T-helper 2 cell treated with Interferon-gamma antibody and Interleukin-4, amounts not matched to agents 100 ng/mL and 5 ng/mL, for 36 hours (primary cell): ENCODE results near the gene TMEM209. TPM values are rescaled to one million over a fixed set of nuclear protein-coding genes. Genes with fewer than 3 reads are reported as not detected.

Experiments used
- intact Hi-C: fragments of 100-400 bp; cut with micrococcal nuclease; formaldehyde crosslinking; loops from one replicate; pipeline ENCODE4 v1.15.1; 2023
- total RNA-seq: library from RNA; stranded (reverse); gene quantifications from 2 replicates; pipeline ENCODE4 v1.2.3, GENCODE V29; 2022

TMEM209 gene
- total RNA-seq, 1 donor from 2014 or later = 41.9 TPM

GRCh38 chr7:130144312-130145171 is 60.7 kb downstream of the TMEM209 start:
- intact Hi-C loops = no loop called here

DNA sequence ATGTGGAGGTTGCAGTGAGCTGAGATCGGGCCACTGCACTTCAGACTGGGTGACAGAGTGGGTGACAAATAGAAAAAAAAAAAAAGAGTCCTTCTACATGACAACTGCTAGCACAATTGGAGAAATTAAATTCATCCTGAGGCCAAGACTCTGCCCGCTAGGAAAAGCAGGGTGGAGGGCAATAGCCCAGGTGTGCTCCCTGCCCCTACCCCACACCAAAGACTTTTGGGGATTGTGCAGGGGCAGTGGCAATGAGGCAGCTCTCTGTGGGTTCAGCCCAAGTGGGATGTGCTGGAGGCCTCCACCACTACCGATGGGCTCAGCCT is 61.3 kb downstream of the TMEM209 start:
- intact Hi-C loops = no loop called here

- intact Hi-C loops = no loop called here
These were observed 61.9 kb downstream of the TMEM209 start for GRCh38 chr7:130143334-130143732.

DNA sequence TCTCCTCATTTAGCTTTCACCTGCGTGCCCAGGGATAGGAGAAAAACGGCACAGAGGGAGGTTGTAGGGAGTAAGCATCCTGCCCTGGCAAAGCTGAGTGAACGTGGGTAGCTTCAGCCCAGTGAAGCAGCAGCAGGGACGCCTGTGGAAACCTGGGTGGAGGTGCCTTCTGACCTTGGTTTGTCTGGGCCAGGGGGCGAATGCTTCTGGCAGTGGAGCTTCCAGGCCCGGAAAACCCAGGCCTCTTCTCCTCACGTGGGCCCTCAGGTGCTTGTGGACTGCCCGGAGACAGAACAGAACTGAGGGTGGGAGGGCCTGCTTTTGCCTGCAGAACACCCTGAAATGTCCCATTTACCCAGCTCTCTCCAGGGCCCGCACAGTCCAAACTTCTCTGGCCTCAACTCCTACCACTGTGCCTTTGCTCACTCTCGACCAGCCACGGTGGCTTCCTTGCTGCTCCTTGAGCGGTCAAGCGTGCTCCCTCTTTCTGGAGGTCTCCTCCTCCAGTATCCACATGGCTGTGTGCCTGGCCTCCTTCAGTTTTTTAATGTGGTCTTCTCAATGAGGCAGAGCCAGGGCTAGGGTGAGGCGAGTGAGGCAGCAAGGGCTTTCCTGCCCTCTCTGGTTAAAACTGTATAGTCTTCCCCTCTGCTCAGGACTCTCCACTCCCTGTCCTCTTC is 62.4 kb downstream of the TMEM209 start:
- intact Hi-C loops = no loop called here

DNA sequence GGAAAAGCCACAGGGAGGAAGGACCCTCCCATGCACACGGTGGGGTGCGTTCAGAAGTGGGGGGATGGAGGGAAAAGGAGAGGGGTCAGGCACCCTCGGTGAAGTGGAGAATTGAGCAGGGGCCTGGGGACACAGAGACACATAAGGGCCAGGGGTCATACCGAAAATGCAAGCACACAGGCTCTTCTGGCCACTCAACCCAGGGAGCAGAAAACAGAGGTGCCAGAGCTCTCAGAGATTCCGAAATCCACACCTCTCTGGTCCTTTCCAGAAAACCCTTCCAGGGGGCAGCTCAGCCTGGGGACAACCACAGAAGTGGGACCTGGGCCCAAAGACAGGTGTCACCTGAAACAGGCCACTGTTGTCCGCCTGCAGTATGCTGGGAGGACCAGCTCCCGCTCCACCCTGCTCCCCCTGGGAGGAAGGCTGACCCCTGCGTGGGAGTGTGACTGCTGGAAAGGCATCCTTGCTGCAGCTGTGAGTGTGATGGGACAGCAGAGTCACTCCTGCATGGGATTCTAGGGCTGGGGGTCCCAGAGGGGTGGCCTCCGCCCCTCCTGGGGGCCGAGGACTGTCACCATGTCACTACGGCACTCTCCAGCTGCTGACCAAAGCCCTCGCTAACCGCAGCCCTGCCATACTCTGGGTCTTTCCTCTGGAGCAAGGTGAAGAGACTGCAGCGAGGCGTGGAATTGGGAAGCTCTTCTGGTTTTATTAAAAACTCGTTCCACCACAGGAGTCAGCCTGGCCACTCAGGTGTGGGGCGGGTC is 63.1 kb downstream of the TMEM209 start:
- intact Hi-C loops = no loop called here

GRCh38 chr7:130141161-130141883 is 63.9 kb downstream of the TMEM209 start:
- intact Hi-C loops = no loop called here

DNA sequence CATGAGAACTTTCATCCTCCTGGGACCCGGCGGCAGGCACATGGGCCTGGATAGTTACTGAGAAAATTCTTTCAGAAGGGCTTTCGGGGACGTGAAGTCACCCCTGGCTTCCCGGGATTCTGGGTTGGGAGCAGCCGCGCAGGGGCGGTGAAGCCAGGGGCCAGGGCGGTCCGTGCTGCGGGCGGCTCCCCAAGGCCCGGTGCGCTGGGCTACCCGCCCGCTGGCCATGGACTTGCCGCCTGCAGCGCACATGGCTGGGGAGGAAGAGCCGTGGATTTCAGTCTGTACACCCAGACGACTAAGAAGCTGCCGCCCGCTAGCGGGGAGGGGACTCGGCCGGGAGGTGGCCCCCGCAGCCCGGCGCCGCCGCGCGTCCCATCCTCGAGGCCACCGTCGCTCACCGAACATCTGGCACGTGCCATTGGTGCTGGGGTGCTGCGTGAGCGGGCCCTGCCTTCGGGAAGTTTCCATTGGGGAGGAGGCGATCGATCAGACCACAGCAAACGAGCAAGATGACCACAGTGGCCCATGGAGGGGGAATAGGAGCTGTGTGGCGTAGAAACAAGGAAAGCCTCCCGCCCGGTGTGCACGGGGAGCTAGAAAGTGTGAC is 64.5 kb downstream of the TMEM209 start:
- intact Hi-C loops = no loop called here

DNA sequence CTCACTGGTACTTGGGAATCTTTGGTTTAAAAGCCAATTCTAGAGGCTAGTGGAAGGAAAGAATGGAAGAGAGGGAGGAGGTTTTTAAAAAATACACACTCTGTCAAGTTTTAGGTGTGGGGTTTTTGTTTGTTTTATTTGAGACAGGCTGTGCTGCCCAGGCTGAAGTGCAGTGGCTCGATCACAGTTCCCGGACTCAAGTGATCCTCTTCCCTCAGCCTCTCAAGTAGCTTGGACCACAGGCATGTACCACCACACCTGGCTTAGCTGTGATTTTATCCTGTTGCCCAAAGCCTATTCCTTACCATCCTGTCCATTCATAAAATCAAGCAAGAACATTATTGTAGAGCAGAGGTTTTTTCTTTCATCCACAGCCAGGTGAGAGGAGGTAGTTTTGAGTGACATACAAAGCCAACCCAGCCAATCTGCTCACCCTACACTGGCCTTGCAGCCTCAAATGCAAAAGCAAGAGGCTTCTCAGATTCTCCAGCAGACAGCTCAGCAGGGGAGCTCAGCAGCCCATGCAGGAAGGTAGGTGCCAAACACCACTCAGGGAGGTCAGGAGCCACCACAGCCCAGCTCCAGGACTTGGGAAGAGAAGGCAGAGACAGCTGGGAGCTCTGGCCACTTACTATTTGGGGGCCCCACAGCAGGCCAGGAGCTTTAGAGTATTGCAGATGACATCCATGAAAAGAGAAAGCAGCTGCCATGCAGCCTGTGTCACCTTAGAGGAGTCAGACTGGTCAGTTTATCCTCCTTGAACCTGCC is 65.8 kb downstream of the TMEM209 start:
- intact Hi-C loops = no loop called here

DNA sequence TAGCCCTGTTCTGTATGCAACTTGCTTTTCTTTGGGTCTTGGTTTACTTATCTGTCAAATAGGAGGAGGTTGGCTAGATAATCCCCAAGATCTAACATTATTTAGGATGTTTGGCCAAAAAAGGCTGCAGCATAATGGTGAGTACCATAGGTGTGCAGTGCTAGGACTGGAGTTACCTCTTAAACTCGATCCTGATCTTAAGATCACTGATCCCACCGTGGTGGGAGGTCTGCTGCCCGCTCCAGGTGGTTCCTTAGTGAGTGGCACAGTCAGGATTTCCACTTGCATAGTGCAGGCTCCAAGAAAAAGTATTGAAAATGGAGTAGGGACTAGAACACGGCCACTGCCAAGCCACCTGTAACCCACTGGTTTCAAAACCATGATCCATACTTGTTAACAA is 68.0 kb downstream of the TMEM209 start:
- intact Hi-C loops = no loop called here

- intact Hi-C loops = no loop called here
These were observed 68.5 kb downstream of the TMEM209 start for GRCh38 chr7:130136579-130137167.

GRCh38 chr7:130135208-130136205 is 69.7 kb downstream of the TMEM209 start:
- intact Hi-C loops = no loop called here

- intact Hi-C loops = no loop called here
These were observed 70.5 kb downstream of the TMEM209 start for GRCh38 chr7:130134726-130135125.

GRCh38 chr7:130134106-130134636 is 71.0 kb downstream of the TMEM209 start:
- intact Hi-C loops = no loop called here

- intact Hi-C loops = no loop called here
These were observed 72.0 kb downstream of the TMEM209 start for GRCh38 chr7:130133029-130133782.

GRCh38 chr7:130131964-130132875 is 73.0 kb downstream of the TMEM209 start:
- intact Hi-C loops = no loop called here

GRCh38 chr7:130131191-130131834 is 73.9 kb downstream of the TMEM209 start:
- intact Hi-C loops = no loop called here
